Dermis blood vessel endothelial cell (primary cell): Measurements from ENCODE around the gene CMBL. TPM values are rescaled to one million over a fixed set of nuclear protein-coding genes. Genes with fewer than 3 reads are reported as not detected.
"Not testable (repeated sequence)": the region's sequence is repeated elsewhere in the genome, so short reads cannot be mapped to it uniquely, and the experiment has no call there.

Experiments used
- DNase-seq: peaks from one replicate; pipeline ENCODE4 v3.0.0; 2010
- total RNA-seq: library from RNA; depleted of rRNA; stranded (reverse); fragments of >200 nt; gene quantifications from 2 replicates; pipeline ENCODE4 v1.2.3, GENCODE V29; 2014

Gene CMBL
- total RNA-seq, 1 donor from 2014 or later = 3.6 TPM

DNA sequence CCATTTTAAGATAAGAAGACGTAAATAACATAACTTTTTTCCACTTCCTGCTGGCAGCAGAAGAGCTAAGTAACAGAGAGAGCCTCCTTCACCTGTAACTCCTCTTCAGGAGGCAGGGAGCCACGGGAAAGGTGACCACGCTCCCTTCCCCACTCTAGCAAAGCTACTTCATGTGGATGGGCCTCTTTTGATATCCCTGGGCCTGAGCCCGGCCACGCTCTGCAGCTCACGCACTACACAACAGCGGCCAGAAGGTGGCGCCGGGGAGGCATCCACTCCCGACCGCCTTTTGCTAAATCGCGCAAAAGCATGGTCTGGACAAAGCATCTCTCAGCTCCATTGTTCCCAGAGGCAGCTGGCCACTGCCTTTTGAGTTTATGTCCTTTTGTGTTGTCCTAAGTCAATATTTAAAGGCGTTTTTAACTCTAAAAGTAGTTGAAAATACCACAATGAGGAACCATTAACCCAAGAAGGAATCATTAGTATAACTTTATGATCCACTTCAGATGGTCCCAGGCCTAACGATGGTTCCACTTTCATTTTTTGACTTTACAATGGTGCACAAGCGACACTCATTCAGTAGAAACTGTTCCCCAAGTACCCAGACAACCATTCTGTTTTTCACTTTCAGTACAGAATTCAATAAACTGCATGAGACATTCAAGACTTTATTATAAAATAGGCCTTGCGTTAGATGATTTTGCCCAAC is 23.6 kb downstream of the CMBL start:
- peak; percentile 87 for DNase-seq

DNA sequence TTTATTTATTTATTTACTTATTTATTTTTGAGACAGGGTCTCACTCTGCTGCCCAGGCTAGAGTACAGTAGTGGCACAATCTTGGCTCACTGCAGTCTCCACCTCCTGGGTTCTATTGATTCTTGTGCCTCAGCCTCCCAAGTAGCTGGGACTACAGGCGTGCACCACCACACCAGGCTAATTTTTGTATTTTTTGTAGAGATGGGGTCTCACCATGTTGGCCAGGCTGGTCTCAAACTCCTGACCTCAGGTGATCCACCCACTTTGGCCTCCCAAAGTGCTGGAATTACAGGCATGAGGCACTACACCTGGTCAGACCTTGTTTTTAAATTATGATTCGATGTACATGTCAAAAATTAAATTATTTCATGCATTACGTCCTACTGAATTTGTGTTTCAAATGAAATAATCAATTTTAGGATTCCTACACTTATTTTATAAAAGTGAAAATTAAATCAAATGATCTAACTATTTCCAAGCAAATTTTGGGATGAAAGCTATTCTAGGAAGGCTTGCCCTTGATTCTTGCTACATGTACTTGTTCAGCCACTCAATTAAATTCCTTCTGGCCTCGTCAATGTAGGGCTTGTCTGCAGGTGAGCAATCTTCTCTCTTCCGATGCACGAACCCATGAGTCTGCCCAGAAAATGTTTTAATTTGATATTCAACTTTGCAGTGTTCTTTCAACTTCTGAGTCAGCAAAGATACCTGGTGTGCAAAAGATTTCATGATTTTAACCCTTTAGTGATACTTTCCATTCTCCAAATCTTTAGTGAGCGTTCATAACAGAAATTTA is 27.6 kb downstream of the CMBL start:
- DNase-seq = no peak

DNA sequence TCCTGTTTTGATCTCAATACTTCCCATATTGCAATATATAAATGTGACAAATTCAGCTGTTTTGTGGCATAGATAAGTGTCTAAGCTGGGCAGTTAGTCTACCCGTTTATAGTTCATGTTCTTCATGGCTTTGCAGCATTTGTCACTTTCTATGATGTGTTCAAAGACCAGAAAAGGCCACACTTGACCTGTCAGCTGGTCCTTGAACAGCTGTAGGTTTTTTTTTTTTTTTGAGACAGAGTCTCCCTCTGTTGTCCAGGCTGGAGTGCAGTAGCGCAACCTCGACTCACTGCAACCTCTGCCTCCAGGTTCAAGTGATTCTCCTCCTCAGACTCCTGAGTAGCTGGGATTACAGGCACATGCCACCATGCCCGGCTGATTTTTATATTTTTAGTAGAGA is 28.4 kb downstream of the CMBL start:
- DNase-seq = no peak

DNA sequence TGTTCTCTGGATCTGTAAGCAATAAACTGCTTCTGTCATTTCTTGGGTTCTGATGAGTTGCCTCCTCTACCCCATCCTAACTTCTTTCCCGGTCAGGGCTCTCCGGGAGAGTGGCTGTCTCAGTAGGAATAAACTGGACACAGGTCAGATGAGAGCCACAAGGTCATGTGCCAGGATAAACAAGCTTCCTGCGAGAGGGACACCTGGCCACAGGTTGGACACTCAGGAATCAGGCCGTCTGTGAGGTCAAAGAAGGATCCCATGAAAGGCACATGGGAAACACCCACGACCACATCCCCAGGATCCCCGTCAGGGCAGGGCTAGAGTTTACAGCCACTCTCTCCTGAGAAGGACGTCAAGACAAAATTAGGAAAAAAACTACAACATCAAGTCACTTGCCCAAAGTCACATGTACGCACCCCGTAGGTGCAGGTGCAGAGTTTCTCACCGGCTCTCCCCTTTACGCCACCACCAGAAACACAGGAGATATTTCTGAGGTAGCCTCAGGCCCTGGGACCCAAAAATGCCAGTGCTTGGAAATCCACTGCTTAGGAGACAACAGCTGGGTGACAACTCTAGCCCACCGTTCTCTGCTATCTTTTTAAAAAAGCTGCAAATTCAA is 28.9 kb downstream of the CMBL start:
- no peak for DNase-seq

DNA sequence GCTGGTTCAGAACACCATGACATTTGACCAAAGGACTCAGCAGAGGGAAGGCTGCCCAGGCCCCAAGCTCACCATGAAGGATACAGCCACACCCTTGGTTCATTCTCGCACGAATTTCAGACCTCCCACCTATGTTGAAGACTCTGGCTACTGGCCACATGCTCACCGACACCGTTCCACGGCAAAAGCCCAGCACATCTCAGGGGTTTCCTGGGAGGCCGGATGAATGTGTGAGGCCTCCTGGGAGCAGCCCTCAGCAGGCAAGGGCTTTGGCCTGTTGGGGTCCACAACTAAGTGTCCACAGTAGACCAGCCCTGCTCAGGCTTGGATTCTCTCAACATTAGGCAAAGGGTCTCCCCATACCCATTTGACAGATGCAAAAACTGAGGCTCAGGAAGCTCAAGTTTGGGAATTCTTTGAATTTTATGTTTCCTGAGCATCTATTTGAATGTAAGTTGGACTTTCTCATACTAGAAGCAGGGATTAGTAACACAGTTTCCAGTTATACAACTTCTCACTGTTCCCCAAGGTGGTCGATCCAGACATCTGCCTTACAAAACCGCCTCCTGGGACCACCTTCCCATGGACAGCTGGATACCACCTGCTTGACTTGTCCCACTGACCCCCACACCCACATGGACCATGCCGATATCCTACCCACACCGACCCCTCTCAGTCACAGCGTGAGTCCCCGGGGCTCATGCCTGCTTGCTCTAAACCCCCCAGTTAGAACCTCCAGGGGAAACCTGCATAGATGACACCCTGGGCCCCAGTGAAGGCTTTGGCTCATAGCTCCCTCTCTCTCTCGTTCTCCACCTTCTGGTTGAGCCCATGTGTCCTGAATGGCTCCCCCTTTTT is 29.7 kb downstream of the CMBL start:
- DNase-seq = no peak

DNA sequence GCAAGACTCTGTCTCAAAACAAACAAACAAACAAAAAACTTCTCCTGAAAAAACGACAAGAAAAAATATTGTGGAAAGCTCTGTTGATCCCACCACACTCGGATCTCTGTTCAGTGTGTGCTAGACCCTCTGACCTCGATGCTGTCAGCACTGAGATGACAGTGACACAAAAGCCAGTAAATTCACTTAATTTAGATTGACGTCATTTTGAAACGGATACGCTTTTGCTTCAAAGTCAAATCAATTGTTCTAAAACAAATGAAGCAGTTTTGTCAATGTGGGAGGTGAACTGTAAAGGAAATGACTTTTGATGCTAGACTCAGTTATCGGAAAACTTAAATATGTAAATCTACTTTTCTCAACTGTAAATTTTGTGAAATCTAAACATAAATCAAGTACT is 31.0 kb downstream of the CMBL start:
- peak; percentile 42 for DNase-seq

DNA sequence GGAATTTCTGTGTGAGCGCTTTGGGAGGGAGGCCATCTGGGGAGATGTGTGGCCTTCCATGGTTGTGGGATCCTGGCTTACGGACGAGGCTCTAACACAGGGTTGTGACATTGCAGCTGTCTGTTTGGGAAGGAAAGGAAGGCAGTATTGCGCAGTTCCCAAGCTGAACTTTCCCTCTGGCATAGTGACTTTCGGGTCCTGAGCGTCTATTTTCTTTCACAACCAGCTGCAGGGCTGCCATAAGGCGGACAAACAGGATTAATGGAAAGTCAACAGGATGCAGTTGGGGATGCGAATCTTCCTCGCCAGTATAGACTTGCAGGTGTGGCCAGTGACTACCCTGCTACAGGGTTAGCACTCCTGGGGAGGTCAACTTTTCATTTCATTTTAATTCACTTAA is 31.7 kb downstream of the CMBL start:
- no peak for DNase-seq

DNA sequence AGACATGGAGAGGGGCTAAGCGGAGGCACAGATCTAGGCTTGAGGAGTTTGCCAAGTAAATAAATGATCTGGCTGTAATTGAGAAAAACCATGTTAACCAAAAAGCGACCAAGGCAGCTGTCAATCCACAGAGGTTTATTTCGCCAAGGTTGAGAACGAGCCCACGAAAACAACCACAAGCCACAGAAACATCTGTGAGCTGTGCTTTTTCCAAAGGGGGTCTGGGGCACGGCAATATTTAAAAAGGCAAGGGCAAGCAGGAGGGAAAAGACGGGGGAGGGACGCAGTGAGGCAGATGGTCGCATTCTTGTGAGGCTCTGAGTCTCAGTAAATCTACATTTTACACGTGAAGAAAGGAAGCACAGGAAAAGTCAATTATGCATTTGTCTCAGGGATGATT is 32.2 kb downstream of the CMBL start:
- DNase-seq = no peak

DNA sequence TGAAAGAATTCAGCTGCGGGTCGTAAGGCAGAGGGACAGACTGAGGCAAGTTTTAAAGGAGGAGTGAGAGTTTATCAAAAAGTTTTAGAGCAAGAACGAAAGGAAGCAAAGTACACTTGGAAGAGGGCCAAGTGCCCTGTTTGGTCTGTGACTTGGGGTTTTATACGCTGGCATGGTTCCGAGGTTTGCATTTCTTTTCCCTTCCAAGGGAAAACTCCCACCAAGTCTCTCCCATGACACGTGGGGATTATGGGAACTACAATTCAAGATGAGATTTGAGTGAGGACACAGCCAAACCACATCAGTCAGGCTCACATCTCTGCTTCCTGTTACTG is 34.9 kb downstream of the CMBL start:
- not testable (repeated sequence) for DNase-seq

DNA sequence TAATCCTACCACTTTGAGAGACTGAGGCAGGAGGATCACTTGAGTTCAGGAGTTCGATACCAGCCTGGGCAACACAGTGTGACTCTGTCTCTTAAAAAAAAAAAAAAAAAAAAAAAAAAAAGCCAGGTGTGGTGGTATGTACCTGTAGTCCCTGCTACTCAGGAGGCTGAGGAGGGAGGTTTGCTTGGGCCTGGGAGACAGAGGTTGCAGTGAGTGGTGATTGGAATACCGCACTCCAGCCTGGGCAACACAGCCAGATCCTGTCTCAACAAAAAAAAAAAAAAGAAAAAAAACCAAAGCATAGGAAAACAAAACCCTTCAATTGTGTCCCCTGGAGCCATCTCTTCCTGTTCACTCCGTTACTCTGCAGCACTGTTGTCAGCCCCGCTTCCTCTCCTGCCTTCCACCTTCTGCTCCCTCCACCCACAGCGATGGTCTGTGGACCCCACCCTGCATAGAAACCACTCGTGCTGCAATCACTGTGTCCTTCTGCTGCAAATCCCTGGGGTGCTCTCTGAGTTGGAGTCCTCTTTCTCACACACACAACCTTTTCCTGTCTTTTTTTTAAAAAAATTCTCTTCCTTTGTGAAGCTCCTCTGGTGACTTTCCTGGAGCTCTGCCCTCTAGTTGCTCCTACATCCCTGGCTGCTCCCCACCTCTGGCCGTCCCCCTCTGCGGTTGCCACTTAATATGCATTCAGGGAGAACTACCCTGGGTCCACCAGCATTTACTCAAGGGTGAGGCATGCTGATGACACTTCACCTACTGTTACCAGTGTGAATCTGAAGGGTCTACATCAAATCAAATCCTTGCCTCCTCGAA is 35.4 kb downstream of the CMBL start:
- no peak for DNase-seq

DNA sequence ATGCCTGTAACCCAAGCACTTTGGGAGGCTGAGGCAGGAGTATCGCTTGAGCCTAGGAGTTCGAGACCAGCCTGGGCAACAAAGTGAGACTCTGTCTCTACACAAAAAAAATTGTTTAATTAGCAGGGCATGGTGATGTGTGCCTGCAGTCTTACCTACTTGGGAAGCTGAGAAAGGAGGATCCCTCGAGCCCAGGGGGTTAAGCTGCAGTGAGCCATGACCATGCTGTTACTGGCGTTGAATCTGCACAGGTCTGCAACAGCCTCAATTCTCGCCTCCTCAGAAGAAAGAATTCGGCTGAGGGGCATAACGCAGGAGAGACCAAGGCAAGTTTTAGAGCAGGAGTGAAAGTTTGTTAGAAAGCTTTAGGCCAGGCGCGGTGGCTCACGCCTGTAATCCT is 39.6 kb downstream of the CMBL start:
- no peak for DNase-seq

DNA sequence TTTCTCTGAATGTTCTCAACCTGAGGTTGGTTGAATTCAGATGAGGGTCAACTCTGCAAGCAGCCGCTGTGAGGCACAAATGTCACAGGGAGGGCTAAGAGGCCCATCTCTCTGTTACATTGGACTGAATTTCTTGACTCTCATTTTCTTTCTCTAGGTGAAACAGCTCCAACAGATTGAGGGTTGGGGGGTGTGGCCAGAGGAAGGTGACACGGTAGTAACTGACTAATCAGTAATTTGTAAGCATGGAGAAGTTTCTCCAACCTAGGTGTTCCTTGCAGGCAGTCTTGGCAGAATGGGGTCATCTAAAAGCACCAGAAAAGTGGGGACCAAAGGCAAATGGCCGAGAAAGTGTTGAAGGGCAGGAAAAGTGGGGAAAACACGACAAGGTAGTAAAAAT is 40.9 kb downstream of the CMBL start:
- no peak for DNase-seq

DNA sequence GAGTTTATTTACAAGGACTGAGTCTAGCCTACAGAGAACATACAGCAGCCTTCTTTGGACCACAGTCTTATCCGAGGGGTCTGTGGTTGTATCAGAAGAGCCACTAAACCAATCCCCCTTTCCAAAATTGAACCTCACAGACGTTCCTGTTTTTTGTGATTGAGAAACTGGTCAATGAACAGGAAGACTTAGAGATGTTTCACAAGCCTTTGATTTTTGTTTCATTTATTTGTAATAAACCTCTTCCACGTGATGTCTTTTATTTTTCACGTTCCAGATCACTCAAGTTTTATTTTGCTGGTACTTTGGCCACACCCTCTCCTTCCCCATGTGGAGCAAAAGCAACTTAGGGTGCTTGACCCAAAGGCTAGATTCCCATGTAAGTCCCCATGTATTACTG is 41.6 kb downstream of the CMBL start:
- no peak for DNase-seq

DNA sequence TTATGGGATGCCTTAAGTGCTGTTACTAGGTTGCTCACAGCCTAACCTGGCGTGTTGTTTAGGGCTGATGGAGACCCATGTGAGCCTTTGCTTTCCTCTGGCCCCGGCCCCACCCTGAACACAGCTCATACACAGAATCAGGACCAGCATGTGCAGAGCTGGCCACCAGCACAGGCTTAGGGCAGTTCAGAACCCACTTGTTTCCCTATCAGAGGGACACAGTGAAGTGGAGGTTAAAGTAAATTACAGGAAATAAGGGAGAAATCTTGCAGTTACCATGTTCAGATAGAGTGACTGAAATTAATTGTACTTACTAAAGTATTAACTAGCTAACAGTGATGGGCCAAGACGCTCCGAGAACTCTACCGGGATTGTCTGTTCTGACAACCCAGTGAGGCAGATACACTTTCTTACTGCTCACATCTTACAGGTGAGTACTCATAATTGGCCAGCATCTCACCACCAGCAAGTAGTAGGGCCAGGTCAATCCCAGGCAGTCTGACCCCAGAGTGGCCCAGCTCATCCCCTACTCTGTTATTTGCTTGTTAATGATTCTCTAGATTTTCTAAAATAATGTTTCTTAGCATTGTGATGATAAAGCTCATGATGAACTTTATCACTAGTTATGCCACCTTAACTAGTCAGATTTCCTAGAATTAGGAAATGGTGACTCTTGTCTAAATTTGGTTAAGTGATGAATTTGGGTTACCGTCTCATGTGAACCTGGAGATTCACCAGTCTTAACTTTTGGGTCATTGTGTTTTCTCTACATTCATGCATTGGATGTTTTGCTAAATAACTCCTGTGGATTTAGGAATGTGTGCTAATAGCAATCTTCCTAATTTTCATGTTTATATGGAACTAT is 42.2 kb downstream of the CMBL start:
- no peak for DNase-seq

DNA sequence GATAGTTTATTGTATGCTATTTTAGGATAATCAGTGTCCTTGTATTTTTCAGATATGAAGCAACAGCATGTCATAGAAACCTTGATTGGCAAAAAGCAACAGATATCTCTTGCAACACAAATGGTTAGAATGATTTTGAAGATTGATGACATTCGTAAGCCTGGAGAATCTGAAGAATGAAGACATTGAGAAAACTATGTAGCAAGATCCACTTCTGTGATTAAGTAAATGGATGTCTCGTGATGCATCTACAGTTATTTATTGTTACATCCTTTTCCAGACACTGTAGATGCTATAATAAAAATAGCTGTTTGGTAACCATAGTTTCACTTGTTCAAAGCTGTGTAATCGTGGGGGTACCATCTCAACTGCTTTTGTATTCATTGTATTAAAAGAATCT is 43.1 kb downstream of the CMBL start:
- DNase-seq = no peak

DNA sequence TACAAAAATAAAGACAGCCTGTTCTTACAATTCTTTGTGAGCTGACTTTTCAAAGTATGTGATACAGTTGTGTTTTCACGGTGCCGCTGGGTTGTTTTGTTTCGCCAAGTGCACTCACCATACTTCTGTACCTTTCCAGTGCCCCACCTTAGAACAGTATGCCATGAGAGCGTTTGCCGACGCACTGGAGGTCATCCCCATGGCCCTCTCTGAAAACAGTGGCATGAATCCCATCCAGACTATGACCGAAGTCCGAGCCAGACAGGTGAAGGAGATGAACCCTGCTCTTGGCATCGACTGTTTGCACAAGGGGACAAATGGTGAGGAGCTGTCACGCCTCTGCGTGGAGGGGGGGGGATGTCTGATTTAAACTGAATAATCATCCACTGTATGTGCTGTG is 44.7 kb downstream of the CMBL start:
- no peak for DNase-seq

DNA sequence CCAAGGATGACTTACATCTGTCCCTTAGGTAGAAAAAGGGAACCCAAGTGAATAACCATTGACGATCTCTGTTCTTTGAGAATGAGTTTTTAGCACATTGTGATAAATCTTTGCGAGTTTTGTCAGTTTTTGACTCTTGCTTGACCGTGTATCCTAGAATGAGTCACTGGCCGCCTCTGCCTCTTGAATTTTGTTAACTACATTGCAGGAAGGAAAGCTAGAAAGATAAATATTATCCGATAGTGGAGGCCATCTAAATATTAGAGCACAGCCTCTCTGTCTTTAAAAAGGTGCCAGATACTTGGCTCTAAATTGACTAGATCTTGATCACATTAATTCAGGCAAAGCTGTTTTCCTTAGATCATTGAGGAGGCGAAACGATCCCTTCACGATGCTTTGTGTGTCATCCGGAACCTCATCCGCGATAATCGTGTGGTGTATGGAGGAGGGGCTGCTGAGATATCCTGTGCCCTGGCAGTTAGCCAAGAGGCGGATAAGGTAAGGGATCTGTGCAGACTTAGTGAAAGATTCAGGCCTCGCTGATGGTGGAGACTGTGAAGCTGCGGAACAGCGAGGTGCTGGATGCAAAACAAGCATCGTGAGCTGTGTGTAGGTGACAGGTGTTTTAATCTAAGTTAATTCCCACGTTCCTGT is 45.5 kb downstream of the CMBL start:
- DNase-seq = no peak

DNA sequence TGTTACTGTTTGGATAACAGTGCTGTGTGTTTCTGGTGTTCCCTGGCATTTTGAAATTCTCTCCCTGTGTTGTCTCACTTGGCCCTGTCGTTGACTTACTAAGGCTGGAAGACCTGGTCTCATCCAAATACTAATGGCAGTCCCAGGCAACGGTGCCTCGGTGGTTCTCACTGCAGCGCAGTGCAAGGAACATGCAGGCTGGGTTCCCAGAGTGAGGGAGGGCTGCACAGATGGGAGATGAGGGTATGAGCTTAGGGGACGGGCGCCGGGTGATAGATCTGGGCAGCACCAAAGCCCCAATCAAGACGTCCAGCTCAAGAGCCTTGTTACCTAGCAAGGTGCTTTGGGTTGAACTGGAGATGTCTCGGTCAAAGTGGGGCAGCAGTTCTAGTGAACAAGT is 46.6 kb downstream of the CMBL start:
- DNase-seq = no peak

DNA sequence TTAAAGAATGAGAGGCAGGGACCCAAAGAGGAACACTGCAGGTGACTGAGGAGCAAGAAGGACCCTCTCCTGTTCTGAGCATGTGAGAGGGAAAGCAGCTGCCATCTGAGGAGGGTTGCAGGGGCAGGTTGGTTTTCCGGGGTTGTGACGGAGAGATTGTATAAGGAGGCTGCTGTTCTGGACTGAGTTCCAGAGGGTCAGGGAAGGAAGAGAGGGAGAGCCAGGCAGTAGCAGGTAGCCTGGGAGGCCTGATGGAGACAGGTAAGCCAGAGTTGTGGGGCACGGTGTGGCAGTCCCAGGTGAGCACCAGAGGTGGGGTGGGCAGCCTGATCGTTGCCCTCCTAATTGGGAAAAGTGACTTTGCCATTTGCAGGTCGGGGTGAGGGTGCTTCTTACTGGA is 47.8 kb downstream of the CMBL start:
- no peak for DNase-seq

DNA sequence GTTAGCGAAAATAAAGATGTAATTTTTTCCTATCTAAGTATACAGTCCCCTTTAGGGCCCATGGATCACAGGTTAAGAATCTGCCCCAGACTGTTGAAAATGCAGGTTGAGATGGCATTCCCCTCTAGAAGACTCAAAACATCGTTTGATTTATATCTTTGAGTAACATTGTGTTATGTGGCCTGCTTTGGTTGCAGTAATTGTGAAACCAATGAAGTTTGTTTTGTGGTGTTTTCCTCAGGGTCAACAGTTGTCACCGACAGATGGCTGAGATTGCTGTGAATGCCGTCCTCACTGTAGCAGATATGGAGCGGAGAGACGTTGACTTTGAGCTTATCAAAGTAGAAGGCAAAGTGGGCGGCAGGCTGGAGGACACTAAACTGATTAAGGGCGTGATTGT is 49.8 kb downstream of the CMBL start:
- no peak for DNase-seq

DNA sequence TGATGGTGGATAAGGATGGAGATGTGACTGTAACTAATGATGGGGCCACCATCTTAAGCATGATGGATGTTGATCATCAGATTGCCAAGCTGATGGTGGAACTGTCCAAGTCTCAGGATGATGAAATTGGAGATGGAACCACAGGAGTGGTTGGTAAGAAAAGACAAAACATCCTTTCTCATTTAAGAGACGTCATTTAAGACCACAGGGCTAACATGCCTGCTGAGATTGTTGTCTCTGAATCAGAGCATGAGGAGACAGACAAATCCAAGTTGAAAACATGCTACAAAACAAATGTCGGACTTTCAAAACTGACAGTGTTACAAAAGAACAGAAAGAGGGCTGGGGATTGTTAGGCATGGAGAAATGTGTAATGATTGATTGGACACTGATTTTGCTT is 53.0 kb downstream of the CMBL start:
- DNase-seq = no peak
